ENCODE measurements around the gene TMEM256. TPM values are rescaled to one million over a fixed set of nuclear protein-coding genes. Genes with fewer than 3 reads are reported as not detected.

Gene TMEM256
- total and polyA plus RNA-seq, 2 of the 8 experiments (the other 6 are each of a cell fraction or from before 2014, with no cell fraction given) = 97.0 to 350 TPM

DNA sequence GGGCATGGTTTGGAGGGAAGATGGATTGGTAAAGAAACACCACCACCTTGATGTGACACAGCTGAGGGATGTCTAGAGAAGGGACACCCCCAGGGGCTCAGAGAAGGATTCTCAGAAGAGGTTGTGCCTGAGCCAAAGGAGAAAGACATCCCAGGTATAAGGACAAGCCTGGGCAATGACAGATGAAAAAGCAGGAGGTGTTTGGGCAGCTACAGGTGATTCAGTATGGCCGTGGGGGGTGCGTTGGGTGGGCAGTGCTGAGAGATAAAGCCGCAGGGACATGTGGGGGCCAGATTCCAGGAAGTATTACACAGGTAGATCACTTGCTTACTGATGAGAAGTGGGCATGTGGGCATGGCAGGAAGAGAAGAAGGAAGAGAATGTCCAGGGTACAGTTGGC, 42.0 kb downstream of the TMEM256 start:
- Histone ChIP-seq H3K9ac (replicated peaks in 1 of 4; ENCODE audit: extremely low read depth in 1 of 4, low read depth in 3 of 4, low read length in 3 of 4) (no peak overlapping the region), H3K27ac (ENCODE audit: low read depth, low read length) (no peak overlapping the region), H2AFZ (ENCODE audit: low read length) (no peak overlapping the region), H3K27me3 (replicated peaks in 1 of 4; ENCODE audit: control insufficient read depth in 3 of 4, extremely low read depth in 1 of 4, insufficient read depth in 3 of 4, low read length in 3 of 4) (no peaks in the 10 kb centered on the region), H4K91ac (replicated peaks; ENCODE audit: insufficient read length, low read length) (no peak overlapping the region), H3K9me3 (ENCODE audit: insufficient read depth in 2 of 2, low read depth in 1 of 2, low read length in 1 of 2) (no peaks in the 10 kb centered on the region), H2BK20ac (ENCODE audit: low read length) (no peak overlapping the region), H3K4me1 (replicated peaks in 1 of 4; ENCODE audit: control insufficient read depth in 3 of 4, insufficient read depth in 4 of 4, low read length in 3 of 4) (peaks cover 0 to 1% (median under 1%) of the 10 kb centered on the region in 4 experiments; a peak in 3 of 7 replicates), H4K8ac (ENCODE audit: extremely low read depth, insufficient read depth, low read length) (no peak overlapping the region), H3K23me2 (ENCODE audit: low read depth, low read length) (no peaks in the 10 kb centered on the region), H2BK12ac (ENCODE audit: low read depth, low read length) (no peak overlapping the region), H3K79me1 (ENCODE audit: low read depth, low read length) (no peaks in the 10 kb centered on the region), H3K79me2 (ENCODE audit: control insufficient read depth in 1 of 2, insufficient read depth in 2 of 2, low read length in 2 of 2) (no peaks in the 10 kb centered on the region), H3K4me2 (ENCODE audit: insufficient read depth in 1 of 2, low read depth in 2 of 2, low read length in 2 of 2) (no peak overlapping the region), H2AK5ac (ENCODE audit: low read depth, low read length) (no peak overlapping the region), H3K36me3 (ENCODE audit: control insufficient read depth in 2 of 4, insufficient read depth in 4 of 4, low read length in 3 of 4) (no peaks in the 10 kb centered on the region), H4K5ac (ENCODE audit: insufficient read length, low read depth, low read length) (no peak overlapping the region), H2BK5ac (ENCODE audit: low read depth, low read length) (no peak overlapping the region), H4K20me1 (replicated peaks in 1 of 2; ENCODE audit: control insufficient read depth in 1 of 2, insufficient read depth in 2 of 2, low read length in 2 of 2) (no peaks in the 10 kb centered on the region), H3K4me3 (ENCODE audit: extremely low read depth in 1 of 4, insufficient read depth in 2 of 4, low read depth in 3 of 4, low read length in 4 of 4) (no peak overlapping the region), H3K56ac (replicated peaks; ENCODE audit: insufficient read length, low read depth, low read length) (no peak overlapping the region), H3K18ac (ENCODE audit: extremely low read depth, low read length) (no peak overlapping the region), H3K4ac (replicated peaks; ENCODE audit: insufficient read length, low read depth, low read length) (no peak overlapping the region), H3K14ac (ENCODE audit: insufficient read length) (no peak overlapping the region), H3K23ac (ENCODE audit: insufficient read length) (no peak overlapping the region), H2BK120ac (replicated peaks; ENCODE audit: low read depth, low read length) (no peak overlapping the region), H2BK15ac (ENCODE audit: low read length) (no peak overlapping the region)
- TF ChIP-seq SP4 (IDR thresholded peaks at IDR 0.05; ENCODE audit: low read length) (no peak), SIN3A (conservative IDR thresholded peaks at IDR 0.05 in 1 of 2, IDR thresholded peaks at IDR 0.05 in 1 of 2; ENCODE audit: low read depth in 1 of 2, low read length in 2 of 2) (no peak), NRF1 (IDR thresholded peaks at IDR 0.05; ENCODE audit: low read depth, low read length) (no peak), PHF8 (conservative IDR thresholded peaks at IDR 0.05; ENCODE audit: low read depth, low read length) (no peak)
- ChIA-PET CTCF (ENCODE audit: partially characterized antibody) (interaction anchor here (0.7 to 2.1 kb wide), 7 partner anchors 8 to 141 kb away, joined by 3 to 11 read pairs (median 5); partner anchors contain the start of gene SPEM1), POLR2A (ENCODE audit: partially characterized antibody) (interaction anchor here (0.9 to 1.5 kb wide), 5 partner anchors 18 to 141 kb away, joined by 3 to 5 read pairs (median 4); partner anchors contain the start of gene POLR2A)
- no peak for DNase-seq (ENCODE audit: low read depth in 1 of 2, low spot score in 2 of 2)
- 95% methylated on average over 3 of the region's 3 CpGs; no CpG with 5 or more reads in 1 of the 2 experiments for WGBS, 2 experiments (ENCODE audit: extremely low coverage in 1 of 2, insufficient coverage in 1 of 2, insufficient read length in 1 of 2, insufficient replicate concordance in 2 of 2, low coverage in 1 of 2, low lambda C conversion rate in 2 of 2, missing lambda C conversion rate in 1 of 2)
- FAIRE-seq = no peak

Measured in H1 (cell line).